T follicular helper cell (primary cell): Measurements from ENCODE around the gene LRRC4C.

Experiments
- DNase-seq: peaks from one replicate; pipeline ENCODE4 v3.0.0-alpha.2; 2020; ENCODE audit warnings: low read depth

LRRC4C gene

DNA sequence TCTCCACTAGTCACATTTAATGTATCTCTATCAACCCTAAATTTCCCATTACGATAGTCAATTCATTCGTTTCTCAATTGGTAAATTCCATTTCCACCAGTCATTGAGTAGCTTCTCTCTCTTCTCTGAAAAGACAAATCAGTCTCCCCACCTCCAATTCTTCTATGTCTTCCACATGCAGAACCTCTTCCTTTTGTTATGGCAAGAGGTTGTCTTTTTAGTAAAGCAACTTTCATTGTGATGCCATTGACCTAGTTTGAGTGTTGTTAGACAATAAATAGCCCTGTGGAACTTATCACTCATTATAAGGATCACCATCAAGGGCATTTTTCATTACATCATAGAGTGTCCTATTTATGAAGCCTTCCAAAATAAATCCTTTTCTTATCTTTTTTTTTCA, 340.9 kb downstream of the LRRC4C start:
- DNase-seq, result no peak

DNA sequence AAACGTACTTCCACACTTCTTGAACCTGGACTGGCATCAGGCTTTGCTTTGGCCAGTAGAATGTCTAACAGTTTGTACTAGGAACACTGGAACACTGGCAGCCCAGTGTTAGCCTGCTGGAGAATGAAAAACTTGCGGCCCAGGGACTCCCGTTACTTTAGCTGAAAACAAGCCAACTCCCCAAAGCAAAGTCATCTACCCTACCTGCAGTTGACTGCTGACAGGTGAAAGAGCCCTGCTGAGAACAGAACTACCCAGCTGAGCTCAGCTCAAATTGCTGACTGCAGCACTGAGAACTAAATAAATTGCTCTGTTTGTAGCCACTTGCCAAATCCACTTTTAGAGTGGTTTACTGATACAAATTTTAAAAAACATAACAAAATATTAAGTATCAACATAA, 342.5 kb downstream of the LRRC4C start:
- DNase-seq, result no peak

DNA sequence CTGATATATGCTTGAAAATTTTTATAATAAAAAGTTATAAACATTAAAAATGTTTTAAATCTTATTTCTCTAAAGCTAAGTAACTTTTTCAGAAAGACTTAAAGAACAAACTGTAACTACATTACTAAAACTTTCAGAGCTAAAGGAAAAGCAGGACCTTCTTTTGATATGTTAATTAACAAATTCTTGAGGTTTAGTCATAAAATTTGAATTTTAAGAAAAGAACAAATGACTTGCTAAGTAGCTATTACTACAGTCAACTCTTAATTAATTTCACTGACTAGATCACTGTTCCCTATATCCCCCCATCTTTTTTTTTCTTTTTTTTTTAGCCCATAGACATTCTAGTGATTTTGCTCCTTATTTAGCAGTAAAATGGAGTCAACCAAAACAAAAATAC, 344.4 kb downstream of the LRRC4C start:
- DNase-seq, result no peak

DNA sequence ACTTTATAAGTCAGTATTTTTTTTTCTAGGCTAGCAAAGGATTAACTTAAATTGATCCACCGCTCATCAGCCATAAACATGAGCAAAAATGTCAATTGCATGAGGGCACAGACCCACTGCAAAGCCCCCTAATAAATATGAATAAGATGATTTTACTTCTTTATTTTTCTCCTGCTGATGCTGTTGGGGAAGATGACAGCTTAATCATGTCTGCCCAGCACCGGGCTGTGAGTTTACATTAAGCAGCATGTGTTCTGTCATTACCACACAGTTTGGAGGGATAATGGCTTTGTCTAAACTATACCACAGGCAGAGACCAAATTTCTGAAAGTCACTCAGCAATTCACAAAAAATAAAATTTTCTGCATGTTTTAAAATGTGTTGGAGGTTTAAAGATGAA, 346.3 kb downstream of the LRRC4C start:
- DNase-seq, result no peak

DNA sequence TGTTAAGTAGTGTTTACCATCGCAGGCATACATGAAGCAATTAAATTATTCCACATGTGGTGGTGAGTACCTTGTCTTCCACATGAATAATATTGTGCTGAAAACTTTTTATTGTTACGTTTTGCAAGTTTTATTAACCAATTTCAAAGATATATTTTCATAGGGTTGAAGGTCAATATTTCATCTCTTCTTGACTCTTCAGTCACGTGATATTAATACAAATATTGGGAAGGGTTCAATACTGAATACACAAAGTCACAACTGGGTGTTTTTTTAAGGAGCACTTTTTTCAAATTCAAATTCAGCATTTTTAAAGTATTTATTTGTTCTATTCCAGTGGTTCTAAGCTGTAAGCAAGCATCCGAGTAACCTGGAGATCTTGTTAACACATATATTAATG, 348.9 kb downstream of the LRRC4C start:
- no peak for DNase-seq

DNA sequence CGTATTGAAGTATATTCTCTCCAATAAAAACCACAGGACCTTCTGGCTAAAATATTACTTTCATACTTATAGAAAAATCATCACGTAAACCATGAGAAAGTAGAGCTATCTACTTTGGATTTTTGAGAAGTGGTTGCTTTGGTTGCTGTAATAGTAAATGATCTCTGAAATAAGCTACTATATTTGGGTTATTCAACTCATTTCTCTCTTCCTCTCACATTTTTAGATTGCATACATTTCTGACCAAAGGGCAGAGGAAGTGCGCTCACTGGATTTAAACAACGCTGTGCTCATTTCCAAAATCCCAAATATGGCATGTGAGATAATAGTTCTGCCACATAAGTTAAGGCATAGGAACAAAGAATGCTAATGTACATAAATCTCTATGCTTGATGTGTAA, 357.0 kb downstream of the LRRC4C start:
- no peak for DNase-seq

DNA sequence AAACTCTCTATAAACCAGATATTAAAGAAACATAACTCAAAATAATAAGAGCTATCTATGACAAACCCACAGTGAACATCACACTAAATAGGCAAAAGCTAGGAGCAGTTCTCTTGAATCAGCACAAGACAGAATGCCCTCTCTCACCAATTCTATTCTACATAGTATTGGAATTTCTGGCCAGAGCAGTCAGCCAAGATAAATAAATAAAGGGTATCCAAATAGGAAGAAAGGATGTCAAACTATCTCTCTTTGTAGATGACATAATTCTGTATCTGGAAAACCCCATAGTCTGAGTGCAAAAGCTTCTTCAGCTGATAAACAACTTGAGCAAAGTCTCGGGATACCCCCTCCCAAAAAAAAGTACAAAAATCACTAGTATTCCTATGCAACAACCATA, 359.8 kb downstream of the LRRC4C start:
- no peak for DNase-seq

DNA sequence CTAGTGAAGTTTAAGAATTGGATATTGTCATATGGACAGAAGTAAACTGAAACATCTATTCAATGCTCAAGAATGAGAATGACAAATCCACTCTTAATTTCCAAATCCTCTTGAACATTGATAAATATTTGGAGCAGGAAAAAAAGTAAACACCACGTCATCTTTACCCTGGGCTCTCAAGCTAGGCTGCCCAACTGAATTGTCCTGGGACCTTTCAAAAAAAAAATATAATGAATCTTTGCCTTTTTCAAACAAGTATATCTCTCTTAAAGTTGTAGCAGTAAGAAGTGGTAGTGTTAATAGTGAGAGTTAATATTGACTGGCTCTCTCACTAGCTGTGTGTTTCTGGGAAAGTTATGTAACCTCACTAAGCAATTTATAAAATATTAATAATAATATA, 374.3 kb downstream of the LRRC4C start:
- no peak for DNase-seq

DNA sequence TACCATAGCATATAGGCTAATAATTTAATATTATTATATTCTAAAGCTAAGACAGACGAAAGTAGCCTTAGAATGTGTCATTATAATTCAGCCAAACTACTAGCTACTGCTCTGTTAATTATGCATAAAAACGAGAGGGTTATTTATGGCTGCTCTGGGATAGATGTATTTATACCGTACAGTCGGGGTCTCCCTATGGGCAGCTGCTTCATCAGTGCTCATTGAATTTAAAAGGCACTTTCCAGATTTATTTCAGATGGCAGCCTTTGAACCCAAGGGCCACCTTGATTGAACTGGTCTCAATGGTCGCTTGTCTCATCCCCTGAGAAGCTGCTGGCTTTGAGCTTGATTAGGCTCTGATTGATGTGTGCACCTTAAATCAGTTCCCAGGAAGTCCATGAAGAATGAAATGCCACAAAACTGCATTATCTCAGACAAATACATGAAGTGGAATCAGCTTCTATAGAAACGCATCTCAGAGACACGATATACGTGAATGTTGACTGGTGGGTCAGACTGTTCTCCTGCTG, 377.6 kb downstream of the LRRC4C start:
- no peak for DNase-seq

DNA sequence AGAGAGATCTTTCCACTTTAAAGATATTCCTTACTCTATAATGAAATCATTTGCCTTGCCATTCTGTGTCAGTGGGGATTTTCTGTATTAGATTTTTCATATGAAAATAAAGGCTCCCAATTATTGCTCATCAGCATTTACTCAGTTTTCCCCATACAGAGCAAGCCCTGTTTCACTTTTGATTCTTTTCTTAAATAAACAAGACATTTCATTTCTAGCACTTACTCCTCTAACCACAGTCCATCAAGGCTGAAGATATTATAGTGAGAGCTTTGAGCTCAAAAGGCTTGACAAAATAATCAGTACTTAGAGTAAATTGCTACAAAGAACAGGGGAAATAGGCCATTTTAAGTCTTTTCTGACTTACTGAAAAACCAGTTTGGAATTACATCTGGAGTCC, 385.1 kb downstream of the LRRC4C start:
- no peak for DNase-seq

DNA sequence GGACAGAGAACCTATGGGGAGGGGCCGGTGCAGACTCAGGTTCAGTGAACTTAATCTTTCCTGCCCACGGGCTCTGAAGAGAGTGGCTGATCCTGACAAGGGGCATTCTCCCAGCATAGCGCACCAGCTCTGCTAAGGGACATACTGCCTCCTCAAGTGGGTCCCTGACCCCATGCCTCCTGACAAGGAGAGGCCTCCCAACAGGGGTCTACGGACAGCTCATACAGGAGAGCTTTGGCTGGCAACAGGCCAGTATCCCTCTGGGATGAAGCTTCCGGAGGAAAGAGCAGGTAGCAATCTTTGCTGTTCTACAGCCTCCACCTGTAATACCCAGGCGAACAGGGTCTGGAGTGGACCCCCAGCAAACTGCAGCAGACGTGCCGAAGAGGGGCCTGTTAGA, 394.0 kb downstream of the LRRC4C start:
- no peak for DNase-seq

DNA sequence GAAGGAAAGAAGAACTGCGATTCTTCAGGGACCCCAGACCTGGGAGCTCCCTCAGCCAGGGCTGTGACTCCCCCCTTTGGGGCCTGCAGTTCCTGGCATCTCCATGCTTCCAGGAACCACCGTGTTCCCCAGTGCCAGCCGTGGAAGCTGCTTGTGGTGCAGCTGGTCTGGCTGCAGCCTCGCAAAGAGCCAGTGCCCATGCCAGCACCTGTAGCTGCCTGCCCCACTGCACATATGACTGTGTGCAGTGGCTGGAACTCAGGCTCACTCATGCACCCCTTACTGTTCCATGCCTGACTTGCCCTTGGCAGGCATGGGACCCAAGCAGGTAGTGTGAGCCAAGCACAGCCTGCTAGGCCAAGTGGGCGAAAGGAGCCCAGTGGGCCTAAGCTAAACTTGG, 401.3 kb downstream of the LRRC4C start:
- DNase-seq, result no peak

DNA sequence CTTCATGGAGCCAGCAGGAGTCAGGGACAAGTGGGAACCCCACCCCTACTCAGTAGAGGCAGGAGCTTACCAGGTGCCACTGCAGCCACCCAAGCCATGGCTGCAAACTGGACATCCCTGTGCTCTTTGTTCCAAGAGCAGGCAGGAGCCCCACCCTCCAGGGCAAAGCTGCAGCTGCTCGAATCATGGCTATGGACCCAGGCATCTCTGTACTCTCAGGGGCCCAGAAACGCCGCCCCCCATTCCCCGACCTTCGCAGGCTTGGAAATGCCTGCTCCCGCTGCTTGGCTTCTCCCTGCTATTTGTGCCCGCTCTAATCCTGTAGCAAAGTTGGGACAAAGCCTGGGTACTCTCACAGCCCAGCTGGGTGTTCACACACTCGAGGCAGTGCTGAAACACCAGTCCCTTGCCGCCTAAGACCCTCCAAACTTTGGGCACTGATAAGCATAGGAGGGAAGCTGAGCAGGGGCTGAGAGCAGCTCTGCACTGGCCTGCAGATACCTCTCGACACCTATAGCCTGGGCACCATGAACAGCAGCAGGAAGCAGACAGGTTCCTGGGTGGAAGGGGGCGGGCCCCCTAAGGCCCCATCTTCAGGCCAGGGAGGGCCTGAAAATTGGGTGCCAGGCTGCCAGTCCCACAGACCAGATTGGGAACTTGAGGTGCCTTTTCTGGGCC, 402.4 kb downstream of the LRRC4C start:
- no peak for DNase-seq

DNA sequence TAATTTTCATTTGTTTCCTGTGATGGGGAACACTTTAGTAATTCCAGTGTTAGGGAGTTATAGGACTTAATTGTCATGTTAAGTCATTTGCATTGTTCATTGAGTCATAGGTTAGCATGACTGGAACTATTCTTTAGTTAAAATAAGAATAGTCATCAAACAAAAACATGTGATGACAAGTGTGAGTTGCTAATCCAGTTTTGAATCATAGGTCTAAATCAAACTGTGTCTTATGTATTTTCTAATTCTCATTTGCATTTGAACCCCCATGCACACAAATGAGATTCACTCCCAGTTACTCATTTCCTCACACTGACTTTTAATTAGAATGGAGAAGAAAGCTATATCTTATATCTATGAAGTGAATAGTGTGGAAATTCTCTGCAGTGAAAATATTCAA, 405.6 kb downstream of the LRRC4C start:
- no peak for DNase-seq

DNA sequence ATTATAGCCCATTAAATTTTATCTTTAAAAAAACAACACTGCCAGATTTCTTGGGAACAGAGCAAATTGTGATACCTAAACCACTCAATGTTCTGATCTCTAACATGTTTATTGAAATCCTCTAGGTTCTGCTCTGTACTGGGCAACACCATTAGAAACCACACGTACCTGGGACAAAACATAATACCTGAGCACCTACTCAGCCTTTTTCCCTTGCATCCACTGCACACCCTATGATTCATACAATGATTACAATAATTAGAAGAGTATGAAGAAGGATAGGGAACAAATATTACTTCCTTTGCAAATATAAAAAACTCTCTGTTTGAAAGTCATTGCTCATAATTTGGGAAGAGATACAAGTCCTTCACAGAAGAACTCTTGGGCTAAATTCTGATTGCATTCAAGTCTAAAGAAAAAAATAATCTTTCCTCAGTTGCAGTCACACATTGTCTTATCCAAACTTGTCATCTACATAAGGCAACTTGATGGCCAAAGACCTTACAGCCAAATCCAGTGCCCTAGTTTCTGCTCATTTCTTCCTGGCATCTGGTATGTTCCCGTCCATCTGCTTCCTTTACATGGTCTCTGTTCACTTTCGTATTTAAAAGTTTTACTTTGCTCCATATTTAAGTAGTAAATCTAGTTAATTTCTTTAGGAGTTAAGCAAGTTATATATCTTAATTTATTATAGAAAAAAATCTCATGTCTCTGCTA, 407.4 kb downstream of the LRRC4C start:
- DNase-seq, result no peak

DNA sequence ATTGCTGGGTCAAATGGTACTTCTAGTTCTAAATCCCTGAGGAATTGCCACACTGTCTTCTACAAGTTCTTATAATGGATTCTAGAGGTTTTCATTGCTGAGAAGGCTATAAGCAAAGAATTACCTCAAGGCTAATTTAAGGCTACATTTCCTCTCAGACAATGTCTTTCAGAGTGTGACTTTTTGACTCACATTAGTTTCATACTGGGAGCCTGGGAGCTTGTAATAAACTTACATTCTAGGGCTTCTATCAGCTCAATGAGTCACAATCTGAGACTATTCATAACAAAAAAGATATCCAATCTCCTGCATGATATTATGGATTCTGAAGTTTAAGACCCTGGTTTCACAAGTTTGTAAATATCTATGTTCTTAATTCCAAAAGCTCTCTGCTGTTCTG, 408.7 kb downstream of the LRRC4C start:
- DNase-seq, result no peak

DNA sequence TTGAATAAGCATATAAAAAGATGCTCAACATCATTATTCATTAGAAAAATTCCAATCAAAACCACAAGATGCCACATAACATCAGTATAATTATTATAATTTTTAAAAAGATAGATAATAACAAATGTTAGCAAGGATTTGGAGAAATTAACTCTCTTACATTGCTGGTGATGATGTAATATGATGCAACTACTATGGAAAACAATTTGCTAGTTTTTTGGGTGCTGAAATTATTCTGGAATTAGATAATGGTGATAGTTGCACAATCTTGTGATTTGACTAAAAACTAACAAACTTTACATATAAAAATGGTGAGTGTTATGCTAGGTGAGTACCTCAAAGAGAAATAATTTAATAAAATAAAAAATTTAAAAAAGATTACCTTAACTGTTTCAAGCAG, 412.2 kb downstream of the LRRC4C start:
- DNase-seq, result no peak

DNA sequence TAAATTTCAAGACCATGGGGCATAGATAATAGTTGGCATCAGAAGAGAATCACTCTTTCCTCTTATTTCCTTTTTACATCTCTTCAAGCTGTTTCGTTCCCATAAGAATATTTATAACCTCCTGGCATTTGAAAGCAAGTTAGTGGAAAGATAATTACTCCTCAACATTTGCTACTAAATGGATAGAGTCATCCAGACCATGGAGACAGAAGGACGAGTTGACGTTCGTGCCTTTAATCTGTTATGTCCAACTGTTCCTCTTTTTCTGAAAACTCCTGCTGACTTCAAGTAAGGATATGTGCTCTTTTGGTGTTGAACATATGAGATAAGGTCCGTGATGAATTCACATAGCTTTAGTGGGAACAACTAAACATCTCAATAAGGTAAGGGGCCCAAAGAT, 414.2 kb downstream of the LRRC4C start:
- DNase-seq, result no peak

DNA sequence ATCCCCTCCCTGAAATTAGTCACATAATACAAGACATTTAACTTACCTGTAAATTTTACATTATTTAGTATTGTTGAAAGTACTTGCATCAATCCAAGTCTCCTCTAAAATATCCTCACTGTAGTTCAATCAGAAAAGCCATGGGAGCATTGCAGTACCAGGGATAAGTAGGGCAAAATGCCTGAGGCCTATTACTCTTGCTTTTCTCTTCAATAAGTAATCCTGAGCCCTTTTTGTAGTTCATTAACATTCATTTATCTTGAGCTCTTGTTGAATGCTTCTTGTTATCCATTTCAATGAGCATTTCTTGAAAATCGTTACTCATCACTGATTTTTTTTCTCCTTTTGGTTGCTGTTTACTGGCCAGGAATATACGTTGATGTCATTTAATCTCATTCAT, 414.7 kb downstream of the LRRC4C start:
- DNase-seq, result no peak

DNA sequence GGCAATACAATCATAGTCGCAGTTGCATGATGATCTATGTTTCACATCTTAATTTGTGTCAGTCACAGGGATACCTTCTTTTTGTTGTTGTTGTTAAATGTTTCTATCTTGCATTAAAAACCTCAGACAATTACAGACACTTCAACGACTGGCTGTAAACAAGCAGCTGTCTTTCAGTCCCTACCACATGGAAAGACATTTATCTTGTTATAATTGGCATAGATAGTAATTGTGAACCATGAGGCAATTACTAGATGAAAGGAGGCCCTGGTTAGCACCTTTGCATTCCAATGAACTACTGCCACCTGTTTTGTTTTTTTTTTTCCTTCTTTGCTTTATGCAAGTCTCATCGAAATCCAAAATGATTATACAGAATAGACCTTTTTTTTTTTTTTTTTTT, 416.8 kb downstream of the LRRC4C start:
- no peak for DNase-seq

DNA sequence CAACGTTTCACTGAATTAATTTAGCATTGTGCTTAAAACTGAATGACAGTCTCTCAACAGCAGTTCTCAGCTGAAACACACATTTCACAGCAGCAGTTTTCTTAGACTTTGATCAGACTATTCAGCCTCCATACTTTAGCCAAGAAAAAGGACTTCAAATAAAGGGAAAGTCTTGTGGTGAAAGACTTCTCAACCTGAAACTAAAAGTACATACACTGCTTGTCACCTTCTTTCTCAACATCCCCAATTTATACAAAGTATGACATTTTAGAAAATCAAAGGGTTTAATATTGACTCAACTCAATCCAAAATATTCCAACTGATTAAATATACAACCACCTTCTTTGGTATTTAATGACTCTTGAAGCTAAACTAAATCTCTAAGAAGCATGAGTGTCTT, 419.0 kb downstream of the LRRC4C start:
- DNase-seq, result no peak

DNA sequence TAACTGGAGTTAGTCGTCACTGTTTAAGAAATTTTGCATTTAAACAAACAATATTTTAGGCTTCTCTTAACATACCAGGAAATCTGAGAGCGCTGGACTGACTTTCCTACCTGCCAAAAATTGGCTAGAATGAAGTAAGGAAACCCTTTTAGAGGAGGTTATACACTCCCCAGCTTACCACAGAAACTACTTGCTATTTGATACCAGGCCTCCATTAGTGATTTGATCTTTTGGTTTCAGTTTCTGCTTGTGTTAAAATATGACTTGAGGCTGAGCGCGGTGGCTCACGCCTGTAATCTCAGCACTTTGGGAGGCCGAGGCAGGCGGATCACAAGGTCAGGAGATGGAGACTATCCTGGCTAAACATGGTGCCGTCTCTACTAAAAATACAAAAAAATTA, 419.9 kb downstream of the LRRC4C start:
- no peak for DNase-seq

DNA sequence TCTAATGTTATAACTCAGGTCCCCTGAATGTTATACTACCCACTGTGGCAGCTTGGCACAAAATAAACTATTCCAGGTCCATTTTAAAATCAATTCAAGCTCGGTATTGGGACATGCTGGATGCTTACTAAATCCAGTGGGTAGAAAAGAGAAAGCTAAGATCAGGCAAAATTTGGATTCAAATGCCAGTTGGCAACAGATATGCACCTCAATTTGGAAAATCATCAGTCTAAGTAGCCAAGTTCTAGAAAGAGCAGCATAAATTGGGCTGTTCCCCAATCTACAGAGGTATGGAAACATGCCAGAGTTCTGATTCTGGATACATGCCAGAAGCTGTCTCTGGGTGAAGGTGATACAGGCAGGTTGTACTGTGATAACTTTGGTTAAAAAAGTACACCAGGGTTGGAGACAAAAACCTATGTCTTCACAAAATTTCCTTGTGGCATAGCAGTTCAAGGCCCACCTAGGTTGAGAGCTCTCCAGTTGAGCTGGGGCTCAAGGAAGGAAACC, 427.8 kb downstream of the LRRC4C start:
- no peak for DNase-seq

DNA sequence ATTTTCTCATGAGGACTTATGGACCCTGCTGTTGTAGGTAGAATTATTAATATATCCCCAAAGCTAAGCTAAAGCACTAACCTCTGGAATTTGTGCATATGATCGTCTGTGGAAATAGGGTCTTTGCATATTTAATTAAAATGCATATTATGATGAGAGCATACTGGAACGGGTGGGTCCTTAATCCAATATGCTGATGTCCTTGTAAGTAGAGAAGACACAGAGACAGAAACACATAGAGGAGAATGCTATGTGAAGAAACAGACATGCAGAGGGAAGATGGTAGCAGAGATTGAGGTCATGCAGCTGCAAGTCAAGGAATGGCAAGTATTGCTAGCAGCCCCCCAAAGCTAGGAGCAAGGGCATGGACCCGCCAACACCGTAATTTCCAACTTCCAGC, 439.2 kb downstream of the LRRC4C start:
- DNase-seq, result no peak
